Peyer's patch (tissue), 4 donors: Measurements from ENCODE around the gene HCRTR1.

Source experiments
- CTCF ChIP-seq, 6 experiments: fragments of 450-650 bp in 4 of 6; fragments of 200-600 bp in 2 of 6; sonication (generic) in 1 of 6; IDR thresholded peaks; one replicate each; pipeline ENCODE4 v1.5.1; 2017 to 2019; ENCODE audit warnings: antibody characterized with exemption in 6 of 6, mild to moderate bottlenecking in 3 of 6, moderate library complexity in 1 of 6
- POLR2A ChIP-seq, 2 donors: fragments of 450-650 bp; IDR thresholded peaks; one replicate each; pipeline ENCODE4 v1.5.1; 2017; ENCODE audit warnings: antibody characterized with exemption in 2 of 2, mild to moderate bottlenecking in 2 of 2, moderate library complexity in 2 of 2

- TF ChIP-seq CTCF (IDR thresholded peaks at IDR 0.05) (no peak), POLR2A (IDR thresholded peaks at IDR 0.05) (no peak)
Measured at GRCh38 chr1:31646259-31646960, 28.9 kb downstream of the HCRTR1 start.
